ENCODE data around the gene CHST8.
"Not testable (repeated sequence)": the region's sequence is repeated elsewhere in the genome, so short reads cannot be mapped to it uniquely, and the experiment has no call there.

Gene CHST8, protein sequence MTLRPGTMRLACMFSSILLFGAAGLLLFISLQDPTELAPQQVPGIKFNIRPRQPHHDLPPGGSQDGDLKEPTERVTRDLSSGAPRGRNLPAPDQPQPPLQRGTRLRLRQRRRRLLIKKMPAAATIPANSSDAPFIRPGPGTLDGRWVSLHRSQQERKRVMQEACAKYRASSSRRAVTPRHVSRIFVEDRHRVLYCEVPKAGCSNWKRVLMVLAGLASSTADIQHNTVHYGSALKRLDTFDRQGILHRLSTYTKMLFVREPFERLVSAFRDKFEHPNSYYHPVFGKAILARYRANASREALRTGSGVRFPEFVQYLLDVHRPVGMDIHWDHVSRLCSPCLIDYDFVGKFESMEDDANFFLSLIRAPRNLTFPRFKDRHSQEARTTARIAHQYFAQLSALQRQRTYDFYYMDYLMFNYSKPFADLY

DNA sequence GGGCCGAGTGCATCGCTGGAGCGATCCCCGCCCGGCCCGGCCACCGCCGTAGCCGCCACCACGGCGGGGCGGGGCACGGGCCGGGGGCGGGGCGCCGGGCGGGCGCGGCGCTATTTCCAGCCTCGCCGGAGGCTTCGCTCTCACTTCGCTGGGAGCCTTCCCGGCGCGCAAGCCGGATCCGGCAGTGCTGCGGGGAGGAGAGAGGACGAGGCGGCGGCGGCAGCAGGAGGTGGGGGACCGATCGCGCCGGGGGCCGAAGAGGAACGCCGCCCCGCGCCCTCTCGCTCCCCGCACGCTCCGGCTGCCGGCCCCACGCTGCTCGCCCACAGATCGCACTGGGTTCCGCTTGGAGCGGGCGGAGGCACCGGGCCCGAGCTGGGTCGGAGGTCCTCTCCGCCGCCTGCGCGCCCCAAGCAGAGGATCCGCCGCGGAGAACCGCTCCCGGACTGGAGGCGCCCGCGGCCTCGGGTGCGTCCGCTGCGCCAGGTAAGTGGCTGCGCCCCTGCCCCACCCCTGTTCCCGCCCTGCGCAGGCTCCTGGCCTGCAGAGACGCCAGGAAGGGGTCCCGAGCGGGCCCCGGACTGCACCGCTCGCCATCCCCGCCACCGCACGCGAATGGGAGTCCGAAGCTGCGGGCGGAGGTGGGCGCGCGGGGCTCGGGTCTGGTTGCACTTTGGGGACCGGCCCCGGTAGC is at the start of gene CHST8:
Gene CHST8, plus strand, starts transcription at position 143 of the 694 bp plus-strand sequence. CDS start 67,309 bp downstream, outside the sequence.
- no peak for FAIRE-seq

DNA sequence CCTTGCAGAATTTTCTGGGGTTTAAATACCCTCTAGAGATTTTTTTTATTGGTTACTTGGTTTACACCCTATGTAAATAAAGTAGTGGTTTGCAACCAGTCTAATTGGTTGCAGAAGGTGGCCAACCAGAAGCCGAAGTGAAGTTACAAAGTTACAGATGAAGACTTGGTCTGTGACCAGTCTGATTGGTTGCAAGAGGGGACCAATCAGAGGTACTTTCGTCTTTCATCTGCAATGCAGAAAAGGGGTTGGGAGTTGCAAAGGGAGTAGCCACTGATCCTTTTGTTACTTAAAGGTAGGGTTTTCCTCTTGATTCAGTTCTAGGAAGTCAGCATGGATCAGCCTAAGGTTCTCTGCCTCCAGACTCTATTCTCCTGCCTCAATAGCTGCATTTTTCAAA is 48.8 kb upstream of the CHST8 start:
- FAIRE-seq, result no peak

DNA sequence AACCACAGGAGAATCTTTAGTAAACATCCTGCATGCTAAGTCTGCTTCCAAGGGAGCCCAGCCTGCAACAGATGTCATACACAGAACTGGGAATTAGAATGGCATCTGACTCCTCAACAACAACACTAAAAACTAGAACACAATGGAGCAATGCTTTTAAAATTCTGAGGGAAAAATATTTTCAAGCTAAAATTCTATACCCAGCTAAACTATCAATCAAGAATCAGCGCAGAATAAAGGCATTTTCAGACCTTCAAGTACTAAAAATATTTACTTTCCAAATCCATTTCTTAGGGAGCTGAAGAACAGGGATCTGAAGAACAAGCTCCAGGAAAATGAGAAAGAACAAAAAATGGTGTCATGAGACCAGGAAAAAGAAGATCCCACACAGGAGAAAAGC is 46.9 kb upstream of the CHST8 start:
- FAIRE-seq, result no peak

DNA sequence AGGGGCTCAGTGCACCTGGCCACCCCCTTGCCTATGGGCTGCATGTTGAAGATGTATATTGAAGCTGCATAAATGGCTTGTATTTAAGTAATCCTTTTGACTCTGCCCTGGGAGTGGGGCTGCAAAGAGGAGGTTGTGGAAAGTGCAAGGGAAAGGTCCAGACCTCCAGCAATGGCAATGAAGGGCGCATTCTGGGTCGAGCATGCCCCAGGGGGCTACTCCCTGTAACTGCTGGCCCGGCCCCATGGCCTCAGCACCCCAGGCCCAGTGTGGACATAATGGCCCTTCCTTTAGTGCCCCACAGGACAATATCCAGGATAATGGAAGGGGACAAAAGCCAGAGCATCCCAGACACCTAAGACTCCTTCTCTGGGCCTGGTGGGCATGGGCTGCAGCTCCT is 43.1 kb upstream of the CHST8 start:
- FAIRE-seq, result no peak

DNA sequence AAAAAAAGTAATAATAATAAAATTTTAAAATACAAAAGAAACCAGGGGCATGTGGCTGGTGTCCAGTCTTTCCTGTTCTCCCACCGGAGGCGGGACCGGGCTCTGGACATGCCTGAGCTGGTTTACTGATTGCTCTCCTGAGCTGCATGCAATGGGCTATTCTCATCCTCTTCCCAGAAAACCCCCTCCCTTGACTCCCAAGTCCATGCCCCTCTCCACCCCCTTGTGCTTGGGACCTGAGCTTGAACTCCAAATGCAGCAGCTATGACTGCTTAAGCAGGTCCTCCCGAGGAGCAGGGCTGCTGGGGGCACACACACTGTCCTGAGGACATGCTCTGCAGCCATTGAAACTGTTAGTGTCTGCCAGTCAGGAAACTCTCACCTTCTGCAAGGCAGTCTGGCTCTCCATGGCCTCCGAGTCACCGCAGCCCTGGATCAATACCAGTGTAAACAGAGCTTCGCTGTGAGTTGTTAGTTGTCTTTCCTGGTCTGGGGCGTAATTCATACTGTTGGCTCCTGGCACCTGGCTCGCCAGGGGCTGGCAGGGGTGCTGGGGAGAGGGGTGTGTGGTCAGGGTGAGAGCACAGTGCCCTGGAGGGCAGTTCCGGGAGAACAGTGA is 41.6 kb upstream of the CHST8 start:
- no peak for FAIRE-seq

DNA sequence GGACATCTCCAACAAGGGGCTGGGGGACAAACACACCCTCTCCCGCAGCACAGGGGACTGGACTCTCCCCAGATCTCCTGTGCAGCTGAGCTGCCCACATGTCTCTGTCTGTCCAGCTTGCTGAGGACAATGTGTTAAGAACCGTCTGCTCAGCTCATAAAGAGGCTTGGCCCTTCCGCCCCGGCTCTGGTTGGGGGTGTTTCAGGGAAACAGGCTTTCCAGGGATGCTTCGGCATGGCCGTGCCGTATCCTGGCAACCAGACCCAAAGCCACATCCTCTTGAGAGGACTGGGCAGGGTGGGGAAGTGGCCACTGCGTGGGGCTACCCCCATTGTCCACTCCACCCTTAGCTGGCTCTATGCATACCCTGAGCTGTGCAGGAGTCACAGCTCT is 41.1 kb upstream of the CHST8 start:
- FAIRE-seq, result no peak

DNA sequence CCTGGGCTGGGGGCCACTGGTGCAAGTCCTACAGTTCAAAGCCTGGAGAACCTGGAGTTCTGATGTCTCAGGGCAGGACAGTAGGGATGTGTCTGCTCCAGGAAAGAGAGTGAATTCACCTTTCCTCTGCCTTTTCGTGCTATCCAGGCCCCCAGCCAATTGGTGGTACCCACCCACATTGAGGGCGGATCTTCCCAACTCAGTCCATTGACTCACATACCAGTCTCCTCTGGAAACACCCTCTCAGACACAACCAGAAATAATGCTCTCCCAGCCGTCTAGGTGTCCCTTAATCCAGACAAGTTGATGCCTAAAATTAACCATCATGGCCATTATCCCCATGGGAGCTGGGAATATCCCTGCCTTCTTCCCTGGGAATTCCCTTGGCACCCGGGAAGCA is 38.8 kb upstream of the CHST8 start:
- FAIRE-seq, result no peak

DNA sequence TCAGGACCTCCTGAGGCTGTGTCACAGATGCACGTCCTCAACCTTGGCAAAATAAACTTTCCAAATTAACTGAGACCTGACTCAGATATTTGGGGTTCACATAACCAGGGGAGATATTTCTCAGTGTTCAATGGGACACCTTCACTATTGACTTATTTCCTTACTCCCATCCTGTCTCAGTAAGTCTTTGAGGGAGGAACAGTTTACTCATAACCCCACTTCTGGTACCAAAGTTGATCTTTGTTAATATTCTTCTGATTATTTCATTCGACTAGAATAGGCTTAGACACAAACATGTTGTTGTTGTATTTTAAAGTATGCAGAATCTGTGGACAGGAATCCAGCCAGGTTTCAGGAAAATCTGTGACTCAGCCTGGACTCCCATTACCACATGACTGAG is 34.6 kb upstream of the CHST8 start:
- FAIRE-seq, result no peak

DNA sequence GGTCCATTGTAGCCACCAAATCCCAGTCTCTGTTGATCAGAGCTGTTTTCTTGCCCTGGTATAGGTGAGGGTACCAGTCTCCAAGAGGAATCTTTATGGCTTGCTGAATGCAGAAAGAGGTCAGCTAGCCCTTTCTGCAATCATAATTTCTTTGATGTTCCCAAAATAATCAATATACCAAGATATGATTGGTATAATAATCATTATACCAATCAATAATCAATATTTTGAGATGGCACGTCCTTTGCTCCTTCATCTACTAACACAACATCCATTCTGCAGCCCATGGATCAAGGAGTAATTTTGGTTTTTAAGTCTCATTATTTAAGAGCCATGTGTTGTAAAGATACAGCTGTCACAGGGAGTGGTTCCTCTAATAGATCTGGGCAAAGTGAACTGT is 31.5 kb upstream of the CHST8 start:
- no peak for FAIRE-seq

DNA sequence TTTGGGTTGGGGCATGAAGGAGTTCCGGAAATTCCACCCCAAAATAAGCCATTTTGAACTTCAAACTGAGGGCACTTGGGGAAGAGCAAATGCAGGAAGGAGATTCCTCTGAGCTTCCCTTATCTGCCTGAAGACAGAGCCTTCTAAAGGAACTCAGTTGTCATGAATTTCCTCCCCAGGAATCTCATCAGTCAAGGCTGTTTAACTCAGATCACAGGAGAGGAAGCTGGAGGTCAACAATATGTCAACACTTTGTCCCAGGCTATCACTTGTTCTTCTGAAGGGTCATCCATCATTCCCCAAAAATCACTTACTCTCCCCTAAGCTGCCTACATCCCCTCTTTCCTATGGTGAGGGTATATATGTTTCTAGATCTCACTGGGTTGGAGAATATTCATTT is 26.0 kb upstream of the CHST8 start:
- FAIRE-seq, result no peak

DNA sequence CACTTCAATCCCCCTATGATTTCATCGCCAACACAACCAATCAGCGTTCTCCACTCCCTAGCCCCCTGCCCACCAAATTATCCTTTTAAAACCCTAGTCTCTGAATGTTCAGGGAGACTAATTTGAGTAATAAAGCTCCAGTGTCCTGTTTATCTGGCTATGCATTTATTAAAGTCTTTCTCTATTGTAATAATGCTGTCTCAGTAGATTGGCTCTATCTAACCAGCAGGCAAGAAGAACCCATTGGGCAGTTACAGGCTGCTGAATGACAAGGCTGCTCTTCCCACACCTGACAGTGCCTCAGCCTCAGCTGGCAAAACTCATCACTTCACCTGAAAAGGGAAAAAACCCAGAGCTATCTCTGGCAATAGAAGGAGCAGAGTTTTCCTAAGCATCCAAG is 20.2 kb upstream of the CHST8 start:
- no peak for FAIRE-seq

DNA sequence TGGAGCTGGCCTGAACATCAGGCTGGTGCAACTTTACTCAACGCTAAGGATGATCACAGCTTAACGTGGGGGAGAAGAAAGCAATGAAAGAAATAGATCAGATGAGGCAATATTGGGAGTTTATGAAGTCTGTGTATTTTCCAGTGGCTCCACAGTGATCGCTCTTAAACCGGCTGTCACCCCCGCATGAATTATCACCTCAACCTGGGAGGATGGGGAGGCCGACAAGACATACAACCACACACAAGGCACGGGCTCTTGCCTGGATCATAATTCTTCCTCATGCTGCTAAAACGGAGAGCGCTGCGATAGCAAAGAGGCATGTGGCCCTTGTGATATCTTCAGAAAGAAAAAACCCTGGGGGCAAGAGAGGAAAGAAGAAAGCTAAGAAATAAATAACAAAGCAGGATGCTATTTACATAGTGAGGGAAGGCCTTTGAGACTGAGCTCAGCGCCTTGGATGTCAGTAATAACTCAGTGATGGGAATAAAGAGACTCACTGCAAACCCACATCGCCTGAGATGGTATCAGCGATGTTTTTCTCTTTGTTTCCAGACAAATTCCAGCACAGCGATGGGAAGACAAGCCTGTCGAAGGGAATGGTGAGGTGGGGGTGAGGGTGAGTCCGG is 19.1 kb upstream of the CHST8 start:
- FAIRE-seq, result no peak

DNA sequence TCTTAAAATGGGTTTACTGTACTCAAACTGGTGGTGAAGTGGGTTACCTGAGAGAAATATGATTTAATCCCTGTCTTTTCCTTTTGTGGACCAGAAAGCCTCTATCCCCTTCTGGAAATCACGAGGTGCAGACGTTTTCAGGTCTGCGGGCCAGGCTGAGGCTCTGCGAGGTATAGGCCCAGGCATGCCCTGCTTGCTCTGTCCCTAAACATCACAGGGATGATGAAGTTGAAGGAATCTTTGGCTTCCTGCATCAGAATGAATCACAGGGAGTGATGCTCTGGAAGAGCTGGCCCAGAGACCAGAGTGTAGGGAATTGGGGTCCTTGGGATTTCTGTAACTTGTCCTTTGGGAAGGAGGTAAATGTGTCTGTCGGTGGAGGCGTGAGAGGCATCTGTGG is 18.4 kb upstream of the CHST8 start:
- no peak for FAIRE-seq

DNA sequence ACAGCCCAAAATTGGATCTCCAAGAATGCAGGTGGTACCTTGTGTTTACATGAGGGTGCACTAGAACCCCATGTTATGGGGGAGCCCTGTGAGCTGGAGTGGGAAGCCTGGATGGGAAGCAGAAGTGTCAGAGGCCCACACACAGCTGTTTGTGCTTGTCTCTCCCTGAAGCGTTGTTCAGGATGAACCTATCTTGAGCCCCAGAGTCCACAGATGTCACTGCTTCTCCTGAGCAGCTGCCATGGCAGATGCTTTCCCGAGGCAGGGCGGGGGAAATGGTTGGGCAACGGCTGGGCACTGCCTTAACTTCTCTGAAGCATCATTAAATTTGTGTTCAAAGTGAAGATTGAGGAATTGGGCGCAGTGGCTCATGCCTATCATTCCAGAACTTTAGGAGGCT is 17.1 kb upstream of the CHST8 start:
- FAIRE-seq, result no peak

DNA sequence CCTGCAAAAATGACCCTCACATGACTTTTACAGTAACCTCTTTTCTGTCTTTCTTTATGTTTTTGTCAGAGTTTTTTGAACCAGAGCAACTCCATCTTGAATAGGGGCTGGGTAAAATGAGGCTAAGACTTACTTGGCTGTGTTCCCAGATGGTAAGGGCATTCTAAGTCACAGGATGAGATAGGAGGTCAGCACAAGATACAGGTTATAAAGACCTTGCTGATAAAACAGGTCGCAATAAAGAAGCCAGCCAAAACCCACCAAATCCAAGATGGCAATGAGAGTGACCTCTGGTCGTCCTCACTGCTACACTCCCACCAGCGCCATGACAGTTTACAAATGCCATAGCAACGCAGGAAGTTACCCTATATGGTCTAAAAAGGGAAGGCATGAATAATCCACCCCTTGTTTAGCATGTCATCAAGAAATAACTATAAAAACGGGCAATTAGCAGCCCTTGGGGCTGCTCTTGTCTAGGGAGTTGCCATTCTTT is 15.9 kb upstream of the CHST8 start:
- FAIRE-seq, result not testable (repeated sequence)

DNA sequence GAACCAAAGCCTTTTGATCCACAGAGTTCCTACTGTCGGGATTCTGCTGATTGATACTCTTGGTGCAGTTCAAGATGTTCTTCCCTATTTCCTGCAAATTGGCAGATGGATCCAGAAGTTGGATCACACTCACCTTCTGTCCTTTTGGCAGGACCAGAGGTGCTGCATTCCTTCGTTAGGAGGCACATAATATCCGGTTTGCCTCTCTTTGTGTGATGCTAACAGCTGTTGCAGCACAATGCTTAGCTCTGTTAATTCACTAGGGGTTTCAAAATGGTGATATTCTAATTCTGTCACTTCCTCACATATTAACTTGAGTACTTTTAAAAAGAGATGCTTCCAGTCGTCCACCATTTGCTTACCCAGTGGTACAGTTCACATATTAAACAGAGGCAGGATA is 15.2 kb upstream of the CHST8 start:
- no peak for FAIRE-seq

DNA sequence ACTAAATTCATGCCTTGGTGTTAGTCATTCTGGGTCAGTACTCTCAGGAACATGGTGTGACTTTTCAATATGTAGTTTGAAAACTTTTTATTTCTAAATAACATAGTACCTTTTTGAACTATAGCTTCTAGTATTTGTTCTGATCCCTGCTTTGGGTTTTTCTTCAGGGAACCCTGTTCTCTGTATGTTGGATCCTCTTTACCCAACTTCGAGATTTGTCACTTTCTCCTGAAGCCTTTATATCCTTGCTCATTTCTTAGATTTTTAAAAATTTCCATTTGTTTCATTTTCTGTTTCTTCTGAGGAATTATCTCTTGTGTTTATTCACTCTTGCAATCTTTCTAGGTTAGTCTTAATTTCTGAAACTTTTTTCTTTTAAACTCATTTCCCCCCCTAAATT is 12.4 kb upstream of the CHST8 start:
- FAIRE-seq, result no peak

DNA sequence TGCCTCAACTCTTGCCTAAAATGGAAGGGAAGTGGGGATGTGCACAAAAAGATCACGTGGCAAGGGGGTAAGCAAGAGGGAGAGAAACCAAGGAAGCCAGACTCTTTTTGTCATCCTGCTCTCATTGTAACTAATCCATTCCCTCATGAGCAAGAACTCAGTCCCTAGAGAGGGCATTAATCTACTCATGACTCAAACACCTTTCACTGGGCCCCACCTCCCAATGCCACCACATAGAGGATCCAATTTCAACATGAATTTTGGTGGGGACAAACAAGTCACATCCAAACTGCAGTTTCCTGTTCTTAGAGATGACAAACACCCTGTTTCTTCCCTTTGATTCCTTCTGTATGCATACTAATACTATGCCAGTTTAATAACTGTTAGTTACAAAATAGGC is 11.2 kb upstream of the CHST8 start:
- no peak for FAIRE-seq

DNA sequence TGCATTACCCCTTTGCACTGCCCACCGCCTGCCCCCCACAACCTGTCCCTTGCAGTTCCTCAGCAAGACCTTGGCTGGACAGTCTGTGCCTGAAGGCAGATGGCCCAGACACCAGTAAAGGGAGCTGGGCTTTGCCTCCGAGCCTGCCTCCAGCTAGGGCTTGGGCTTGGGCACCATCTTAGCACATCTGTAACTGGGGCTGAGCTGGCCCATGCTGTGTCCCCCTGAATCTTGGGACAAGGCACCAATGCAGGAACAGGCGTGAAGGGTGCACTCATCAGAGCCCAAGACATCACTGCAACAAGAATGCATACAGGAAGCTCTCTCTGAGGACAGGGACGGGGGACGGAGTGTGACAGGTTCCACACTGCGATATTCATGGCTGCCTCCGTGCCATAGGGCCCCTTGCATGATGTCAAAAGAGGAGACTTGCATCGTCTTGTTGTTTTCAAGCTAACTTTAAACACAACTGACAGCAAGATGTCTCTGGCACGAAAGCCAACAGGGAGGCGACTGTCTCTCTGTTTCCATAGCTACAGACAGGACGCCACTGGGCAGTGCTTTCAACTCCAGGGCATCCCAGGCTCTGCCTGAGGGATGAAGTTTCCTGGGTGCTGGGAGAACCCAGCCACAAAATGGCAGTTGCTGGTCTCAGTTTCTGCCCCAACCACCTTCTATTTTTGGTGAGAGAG is 8.7 kb upstream of the CHST8 start:
- FAIRE-seq, result no peak

DNA sequence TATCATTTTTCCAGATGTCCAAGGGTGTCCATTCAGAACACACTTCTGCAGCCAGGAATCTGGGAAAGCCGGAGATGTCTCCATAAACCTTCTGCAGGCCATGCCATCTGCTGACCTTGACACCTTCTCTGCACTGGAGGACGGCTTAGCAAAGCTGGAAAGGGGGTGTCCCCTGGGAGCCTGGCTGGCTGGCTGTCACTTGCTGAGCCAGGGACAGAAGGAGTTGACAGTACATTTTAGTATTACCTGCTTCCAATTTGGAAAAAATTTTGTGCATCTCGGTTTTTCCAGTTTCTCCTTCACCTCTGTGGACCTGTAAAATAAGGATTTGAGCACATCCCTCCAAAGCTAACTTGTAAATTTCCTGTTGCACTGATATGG is 8.1 kb upstream of the CHST8 start:
- FAIRE-seq, result no peak

DNA sequence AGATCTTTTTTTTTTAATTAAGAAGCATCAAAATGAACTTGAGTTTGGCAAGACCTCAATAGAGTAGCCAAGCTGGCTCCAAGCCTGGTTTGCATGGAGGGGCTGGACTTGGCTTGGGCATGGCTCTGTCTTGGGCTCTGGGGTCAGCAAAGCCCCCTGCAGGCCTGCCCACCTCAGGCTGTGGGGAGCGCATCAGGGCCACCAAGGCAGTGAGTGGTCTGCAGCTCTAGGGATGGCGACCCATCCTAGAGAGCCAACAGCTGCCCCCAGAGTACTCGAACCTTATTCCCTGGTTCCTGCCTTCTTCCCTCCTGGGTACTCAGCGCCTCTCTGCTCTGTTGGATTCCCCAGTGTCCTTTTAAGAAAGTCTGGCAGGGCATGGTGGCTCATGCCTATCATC is 5.4 kb upstream of the CHST8 start:
- no peak for FAIRE-seq

DNA sequence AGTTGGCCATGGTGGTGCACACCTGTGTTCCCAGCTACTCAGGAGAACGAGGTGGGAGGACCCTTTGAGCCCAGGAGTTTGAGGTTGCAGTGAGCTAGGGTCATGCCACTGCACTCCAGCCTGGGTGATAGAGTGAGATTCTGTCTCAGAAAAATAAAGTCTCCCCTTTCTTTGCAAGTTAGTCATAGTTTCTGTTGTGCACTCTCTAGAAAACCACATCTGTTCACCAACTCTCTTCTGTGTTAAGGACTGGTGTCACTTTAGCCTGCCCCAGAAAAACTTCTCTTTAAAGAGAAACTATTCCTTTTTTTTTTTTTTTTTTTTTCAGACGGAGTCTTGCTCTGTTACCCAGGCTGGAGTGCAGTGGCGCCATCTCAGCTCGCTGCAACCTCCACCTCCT is 4.9 kb upstream of the CHST8 start:
- no peak for FAIRE-seq

DNA sequence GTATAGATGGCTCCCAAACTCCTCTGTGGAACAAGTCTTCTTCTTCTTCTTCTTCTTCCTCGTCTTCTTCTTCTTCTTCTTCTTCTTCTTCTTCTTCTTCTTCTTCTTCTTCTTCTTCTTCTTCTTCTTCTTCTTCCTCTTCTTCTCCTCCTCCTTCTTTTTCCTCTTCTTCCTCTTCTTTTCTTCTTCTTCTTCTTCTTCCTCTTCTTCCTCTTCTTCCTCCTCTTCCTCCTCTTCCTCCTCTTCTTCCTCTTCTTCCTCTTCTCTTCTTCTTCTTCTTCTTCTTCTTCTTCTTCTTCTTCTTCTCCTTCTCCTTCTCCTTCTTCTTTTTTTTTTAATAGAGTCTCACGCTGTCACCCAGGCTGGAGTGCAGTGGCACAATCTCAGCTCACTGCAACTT is 3.4 kb upstream of the CHST8 start:
- FAIRE-seq, result not testable (repeated sequence)
